NB4 (cell line): ENCODE data around the gene STX16.

Experiments used
- DNase-seq: peaks from one replicate; pipeline ENCODE4 v3.0.0; 2010; ENCODE audit warnings: low read depth
- H3K4me3 ChIP-seq: one replicate; pipeline ENCODE4 v1.5.1; 2011; ENCODE audit warnings: mild to moderate bottlenecking, low read depth, low read length, moderate library complexity
- CTCF ChIP-seq: IDR thresholded peaks from one replicate; pipeline ENCODE4 v1.5.1; 2012; ENCODE audit warnings: low read depth, low read length
- MAX ChIP-seq: IDR thresholded peaks from 2 replicates; pipeline ENCODE4 v1.6.1; 2011; ENCODE audit warnings: low read depth, low read length
- MYC ChIP-seq: IDR thresholded peaks from 2 replicates; pipeline ENCODE4 v1.6.1; 2011; ENCODE audit warnings: low read depth, low read length
- POLR2A ChIP-seq: IDR thresholded peaks from 2 replicates; pipeline ENCODE4 v1.6.1; 2011; ENCODE audit warnings: mild to moderate bottlenecking; ENCODE audit not compliant: insufficient read length; ENCODE audit errors: extremely low read depth

The STX16 gene

DNA sequence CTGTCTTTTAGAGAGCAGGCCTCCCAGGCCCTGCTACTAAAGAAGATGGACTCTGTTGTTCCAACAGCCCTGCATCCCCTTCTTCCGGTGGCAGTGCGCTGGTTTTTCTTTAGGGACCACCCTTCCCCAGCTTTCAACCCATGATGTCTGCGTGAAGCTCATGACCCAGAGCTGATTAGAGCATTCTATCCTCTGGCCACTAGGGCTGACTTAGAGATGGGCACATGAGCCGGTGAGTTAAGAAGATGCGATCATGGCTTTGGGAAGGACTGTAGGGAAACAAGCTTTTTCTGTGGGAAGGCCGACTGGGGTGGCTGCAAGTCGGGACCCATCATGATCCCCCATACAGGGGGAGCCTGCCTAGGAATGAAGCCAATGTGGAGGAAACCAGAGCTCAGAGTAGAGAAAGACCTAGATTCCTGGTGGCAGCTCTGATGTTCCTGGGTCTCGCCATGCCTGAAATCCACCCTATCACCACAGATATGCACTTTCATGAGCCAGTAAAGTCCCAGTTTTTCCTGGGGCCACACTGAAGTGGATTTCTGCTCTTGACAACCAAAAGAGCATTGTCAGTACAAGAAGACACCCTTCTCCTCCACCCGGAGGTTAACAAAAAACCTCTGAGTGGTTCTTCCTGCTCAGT, 29.1 kb upstream of the STX16 start:
- DNase-seq = peak; percentile 23
- TF ChIP-seq CTCF = peak; percentile 33
- TF ChIP-seq MYC = no peak

DNA sequence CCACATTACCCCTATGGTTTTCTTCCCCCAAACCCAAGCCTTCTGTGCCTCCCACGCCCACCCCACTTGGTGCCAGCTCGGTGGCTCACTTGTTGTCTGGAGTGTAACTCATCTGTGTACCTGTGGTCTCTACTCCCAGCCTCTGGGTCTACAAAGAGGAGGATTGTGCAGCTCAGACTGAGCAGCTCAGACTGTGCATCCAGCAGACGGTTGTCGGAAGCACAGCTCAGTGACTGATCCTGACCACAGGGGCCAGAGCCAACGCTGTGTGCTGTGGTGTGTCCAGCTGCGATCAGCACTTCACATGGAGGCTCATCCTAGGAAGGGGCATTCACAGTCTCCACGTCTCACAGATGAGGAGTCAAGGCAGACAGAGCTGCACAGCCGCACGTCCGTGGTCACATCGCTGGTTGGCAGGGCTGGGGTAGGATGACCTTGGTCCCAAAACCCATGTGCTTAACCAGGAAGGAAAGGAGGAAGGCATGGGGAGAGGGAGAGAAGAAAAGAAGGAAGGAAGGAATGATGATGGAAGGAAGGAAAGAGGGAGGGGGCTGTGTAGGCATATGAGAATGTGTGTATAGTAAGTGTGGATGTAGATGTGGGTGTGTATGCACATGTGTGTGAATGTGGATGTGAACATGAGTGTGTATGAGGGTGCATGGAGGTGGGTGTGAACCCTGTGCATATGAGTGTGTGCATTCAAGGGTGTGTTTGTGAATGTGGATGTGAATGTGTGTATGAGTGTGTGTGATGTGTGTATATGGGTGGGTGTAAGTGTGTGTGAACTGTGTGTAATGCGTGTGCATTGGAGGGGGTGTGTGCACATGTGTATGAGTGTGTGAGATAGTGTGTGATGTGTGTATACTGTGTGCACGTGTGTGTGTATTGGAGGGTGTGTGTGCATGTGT, 28.2 kb upstream of the STX16 start:
- DNase-seq = peak; percentile 53
- no peak overlapping the region for H3K4me3 ChIP-seq
- no peak for TF ChIP-seq POLR2A
- TF ChIP-seq MAX = no peak
- no peak; the same call in 1 of the 2 replicates for TF ChIP-seq MYC

More for the DNA sequence above, 29.1 kb upstream of the STX16 start:
- no peak overlapping the region for H3K4me3 ChIP-seq

DNA sequence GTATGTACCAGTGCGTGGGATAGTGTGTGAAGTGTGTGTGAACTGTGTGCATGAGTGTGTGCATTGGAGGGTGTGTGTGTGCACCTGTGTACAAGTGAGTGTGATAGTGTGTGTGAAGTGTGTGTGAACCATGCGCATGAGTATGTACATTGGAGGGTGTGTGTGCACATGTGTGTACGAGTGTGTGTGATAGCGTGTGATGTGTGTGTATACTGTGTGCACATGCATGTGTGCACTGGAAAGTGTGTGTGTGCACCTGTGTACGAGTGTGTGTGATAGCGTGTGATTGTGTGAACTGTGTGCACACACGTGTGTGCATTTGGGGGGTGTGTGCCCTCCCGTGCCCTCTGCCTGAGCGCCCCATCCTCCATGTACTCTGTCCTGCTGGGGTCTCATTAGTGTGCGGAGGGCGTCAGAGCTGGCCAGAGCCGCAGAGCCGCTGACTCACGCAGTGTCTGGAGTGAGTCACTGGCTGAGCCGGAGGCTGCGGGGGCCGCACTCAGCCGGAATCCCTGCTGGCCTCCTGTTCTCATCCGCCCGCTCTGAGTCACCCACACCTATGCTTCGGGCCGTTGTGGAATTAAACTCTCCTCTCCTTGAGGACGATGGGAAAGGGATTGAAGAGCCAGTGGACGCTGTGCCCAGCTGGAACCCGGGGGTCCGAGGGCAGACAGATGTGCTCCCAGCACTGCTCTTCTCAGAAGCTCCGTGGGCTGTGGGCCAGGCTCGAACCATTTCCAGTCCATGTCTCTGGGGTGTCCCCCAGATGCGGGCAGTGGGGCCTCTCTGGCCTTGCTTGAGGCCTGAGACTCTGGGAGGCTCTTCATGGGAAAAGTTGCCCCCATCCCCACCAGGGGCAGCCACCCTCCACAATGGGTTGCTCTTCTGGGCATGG, 27.3 kb upstream of the STX16 start:
- peak; percentile 81 for TF ChIP-seq MAX
- no peak for TF ChIP-seq CTCF
- TF ChIP-seq MYC = peak; percentile 54; the same call in 1 of the 2 replicates
- no peak for TF ChIP-seq POLR2A
- peak; percentile 94 for DNase-seq
- H3K4me3 ChIP-seq = no peak overlapping the region

DNA sequence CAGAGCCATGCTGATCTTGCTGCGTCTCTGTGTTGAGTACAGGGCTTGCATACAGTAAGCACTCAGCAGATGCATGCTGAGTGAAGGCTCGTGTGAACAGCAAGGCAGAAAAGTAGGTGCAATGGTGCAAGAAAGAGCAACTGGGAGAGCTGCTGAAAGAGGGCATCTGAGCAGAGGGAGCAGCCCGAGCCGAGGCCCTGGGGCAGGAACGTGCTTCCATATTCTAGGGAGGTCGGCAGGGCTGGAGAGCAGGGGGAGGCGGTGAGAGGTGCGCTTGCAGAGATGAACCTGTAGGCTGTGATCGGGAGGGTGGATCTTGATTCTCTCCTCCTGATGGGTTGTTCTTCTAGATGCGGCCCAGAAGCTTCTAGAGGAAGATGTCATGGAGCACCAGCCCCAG, 26.4 kb upstream of the STX16 start:
- TF ChIP-seq POLR2A (no peak), CTCF (no peak), MAX (no peak), MYC (no peak)
- H3K4me3 ChIP-seq = no peak overlapping the region
- no peak for DNase-seq

- no peak overlapping the region for H3K4me3 ChIP-seq
- TF ChIP-seq POLR2A = no peak
- no peak for TF ChIP-seq MYC
- TF ChIP-seq MAX = no peak
- peak; percentile 34 for DNase-seq
Observed at GRCh38 chr20:58625585-58625984, 25.5 kb upstream of the STX16 start.

GRCh38 chr20:58626051-58626450, 25.0 kb upstream of the STX16 start:
- no peak overlapping the region for H3K4me3 ChIP-seq
- TF ChIP-seq MYC (no peak), MAX (no peak), CTCF (no peak), POLR2A (no peak)
- peak; percentile 34 for DNase-seq
